T-helper 1 cell (primary cell): Measurements from ENCODE around the gene BICD2.

Experiments used
- DNase-seq, 5 donors: peaks; one replicate each; pipeline ENCODE4 v3.0.0-alpha.2; 2012 to 2020

Gene BICD2

DNA sequence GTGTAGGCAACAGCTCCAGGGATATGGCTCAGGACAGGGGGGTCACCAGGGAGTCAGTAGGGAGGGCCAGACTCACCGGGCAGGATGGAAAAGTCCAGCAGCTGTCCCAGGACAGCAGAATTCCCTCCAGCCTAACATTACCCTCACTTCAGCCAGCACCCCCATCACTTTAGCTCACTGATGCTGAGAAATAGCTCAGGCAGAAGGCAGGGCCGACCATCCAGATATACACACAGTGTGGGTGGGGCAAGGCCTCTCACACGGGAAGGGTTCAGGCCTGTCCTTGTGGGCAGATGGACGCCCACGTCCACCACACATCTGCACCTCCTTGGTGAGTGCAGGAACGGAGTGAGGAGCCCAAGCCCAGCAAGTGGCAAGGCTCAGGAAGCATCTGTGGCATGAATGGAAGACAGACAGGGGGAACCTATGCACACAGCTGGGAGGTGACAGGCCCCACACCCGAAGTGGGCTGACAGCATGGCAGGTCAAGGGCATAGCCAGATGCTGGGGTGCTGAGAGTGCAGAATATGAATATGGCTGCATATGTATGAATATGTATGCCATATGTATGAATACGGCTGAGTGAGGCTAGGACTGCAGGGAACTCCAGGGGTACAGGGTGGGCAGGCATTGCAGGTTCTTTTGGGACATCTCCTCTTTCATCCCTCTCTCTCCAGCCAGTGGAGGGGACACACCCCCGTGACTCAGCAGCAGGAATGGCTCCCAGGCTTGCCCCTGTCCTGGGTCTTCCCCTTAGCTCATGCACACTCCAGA, 17.0 kb downstream of the BICD2 start:
- DNase-seq, result no peak

- DNase-seq, result no peak
Observed at GRCh38 chr9:92746567-92747458, 17.8 kb downstream of the BICD2 start.

DNA sequence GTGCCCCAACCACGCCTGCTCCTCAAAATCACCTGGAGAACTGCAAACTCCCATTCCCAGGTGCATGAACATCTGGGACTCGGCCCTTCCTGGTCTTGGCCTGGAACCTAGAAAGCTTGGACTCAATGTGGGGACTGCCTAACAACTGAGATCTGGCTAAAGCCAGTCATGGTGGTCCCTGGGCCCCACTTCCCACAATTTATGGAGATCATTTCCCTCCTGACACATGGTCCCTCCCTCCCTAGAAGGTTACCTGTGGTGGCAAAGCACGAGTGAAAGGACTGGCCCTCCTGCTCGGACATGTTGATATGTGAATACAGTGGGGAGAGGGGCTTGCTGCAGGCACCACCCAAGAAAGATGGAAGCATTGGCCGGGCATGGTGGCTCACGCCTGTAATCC, 18.8 kb downstream of the BICD2 start:
- DNase-seq, result no peak

DNA sequence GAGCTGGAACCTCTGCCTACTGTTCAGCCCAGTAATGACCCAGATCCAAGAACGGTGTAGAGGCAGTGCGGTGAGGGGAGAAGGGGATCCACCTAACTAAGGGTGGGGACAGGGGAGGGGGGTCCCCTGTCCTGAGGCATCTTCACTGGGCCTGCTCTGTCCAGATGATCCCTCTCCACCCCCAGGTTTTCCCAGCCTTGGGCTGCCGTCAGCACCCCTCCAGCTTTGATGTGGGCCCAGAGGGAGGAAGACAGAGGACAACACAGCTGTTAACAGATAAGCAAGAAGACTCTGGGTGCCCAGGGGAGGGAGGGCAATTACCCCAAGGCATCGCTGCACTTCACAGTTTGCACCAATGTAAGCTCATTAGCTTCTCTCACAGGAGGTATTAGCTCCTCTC, 19.3 kb downstream of the BICD2 start:
- DNase-seq, result no peak

- DNase-seq, result no peak
Observed at GRCh38 chr9:92740969-92741368, 23.7 kb downstream of the BICD2 start.

DNA sequence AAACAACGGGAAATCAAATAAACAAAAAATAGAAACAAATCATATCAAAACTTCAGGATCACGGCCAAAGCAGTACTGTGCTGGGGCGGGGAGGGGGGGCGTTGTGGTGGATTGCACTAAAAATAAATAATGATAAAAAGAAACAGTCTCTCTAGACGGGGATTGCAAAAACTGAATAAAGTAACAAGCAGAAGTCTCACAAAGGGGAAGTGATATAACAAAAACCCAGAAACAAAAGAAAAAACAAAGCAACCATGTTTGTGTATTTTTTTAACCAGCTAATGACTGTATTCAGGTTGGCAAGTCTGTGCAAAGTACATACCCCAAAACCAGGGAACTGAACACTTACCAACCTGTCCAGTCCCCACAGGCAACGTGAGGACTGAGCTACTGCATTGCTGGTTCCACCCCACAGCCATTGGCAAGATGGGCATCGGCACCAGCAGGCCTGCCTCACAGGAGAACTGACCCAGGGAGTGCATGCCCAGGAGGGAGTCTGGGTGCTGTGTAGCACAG, 24.1 kb downstream of the BICD2 start:
- DNase-seq, result no peak

DNA sequence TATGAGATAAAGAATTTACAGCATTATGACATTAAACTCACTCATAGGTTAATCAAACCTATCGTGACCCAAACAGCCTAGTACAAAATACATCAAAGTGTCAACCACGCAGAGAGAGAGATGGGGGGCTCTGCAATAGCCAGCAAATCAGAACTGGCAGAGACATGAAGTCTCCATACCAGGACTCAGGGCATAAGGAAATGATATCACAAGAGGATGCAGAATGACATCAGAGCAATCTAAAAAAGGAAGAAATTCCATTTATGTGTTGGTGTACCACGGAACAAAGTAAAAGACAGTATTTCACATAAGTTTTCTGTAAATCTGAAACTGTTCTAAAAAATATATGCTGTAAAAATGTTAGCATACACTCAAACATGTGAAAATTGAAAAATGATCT, 24.6 kb downstream of the BICD2 start:
- no peak for DNase-seq

GRCh38 chr9:92739346-92739970, 25.2 kb downstream of the BICD2 start:
- DNase-seq, result no peak

DNA sequence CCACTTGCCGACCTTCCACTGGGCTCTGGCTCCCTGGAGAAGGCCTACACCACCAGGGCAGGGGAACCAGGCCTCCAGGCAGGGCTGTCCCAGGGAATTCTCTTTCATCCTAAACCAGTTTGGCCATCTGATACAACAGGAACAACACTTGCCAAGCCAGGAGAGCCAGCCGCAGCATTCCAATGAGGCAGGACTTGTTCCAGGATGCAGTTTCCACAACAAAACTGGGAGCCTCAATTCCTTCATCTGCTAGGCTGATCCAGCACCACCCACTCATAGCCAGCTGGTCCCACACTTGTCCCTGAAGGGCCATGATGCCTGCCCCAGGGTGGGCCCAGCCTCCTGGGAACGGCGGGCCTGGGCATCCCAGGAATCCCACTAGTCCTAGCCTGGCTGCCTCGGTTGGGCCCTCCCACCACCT, 26.0 kb downstream of the BICD2 start:
- no peak for DNase-seq

GRCh38 chr9:92737611-92738299, 26.9 kb downstream of the BICD2 start:
- DNase-seq, result no peak

- DNase-seq, result no peak
Observed at GRCh38 chr9:92737216-92737606, 27.4 kb downstream of the BICD2 start.

- no peak for DNase-seq
Observed at GRCh38 chr9:92736563-92737215, 27.9 kb downstream of the BICD2 start.

DNA sequence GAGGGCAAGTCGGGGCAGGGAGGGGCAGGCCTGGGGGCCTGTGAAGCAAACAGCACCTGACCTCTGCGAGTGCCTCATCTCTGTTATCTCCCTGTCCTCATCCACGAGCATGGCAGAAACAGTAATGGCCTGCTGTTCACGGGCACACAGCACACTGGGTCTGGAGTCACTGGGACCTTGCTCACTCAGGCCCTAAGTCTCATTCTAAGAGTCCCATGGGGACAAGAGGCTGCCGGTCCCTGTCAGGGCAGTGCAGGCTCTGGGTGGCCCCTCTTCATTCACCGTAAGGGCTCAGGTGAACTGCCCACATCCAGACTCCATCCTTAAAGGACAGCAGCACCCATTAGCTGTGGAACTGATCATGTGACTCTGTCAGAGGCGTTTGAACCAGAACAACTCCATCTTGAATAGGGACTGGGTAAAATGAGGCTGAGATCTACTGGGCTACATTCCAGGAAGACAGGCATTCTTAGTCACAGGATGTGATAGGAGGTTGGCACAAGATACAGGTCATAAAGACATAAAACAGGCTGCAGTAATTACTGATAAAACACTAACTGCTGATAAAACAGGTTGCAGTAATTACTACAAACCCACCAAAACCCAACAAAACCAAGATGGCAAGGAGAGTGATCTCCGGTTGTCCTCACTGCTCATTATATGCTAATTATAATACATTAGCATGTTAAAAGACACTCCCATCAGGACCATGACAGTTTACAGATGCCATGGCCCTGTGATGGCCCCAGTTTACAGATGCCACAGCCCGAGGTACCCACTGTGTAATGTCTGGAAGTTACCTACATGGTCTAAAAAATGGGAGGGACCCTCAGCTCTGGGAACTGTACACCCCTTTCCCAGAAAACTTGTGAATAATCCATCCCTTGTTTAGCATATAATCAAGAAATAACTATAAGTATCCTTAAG, 28.7 kb downstream of the BICD2 start:
- DNase-seq, result no peak

- DNase-seq, result no peak
Observed at GRCh38 chr9:92734931-92735635, 29.6 kb downstream of the BICD2 start.

DNA sequence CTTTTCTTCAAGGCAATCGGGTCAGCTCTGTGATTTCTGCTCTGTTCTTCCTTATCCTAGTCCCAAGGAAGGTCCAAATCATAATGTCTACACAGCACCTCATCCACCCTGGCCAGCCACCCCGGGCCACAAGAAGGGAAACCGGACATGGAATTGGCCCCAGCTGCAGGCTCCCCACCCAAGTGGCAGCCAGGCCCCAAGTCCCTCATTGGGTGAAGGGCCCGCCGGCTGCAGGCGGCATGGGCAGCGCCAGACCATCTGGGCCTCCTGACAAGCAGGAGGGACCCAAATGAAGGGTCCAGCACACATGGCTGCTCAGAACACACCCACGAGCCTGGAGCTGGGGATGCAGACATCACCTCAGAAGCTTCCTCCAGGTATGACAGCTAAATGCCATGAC, 33.7 kb downstream of the BICD2 start:
- DNase-seq, result no peak

- no peak for DNase-seq
Observed at GRCh38 chr9:92729735-92730155, 34.9 kb downstream of the BICD2 start.

- DNase-seq, result no peak
Observed at GRCh38 chr9:92728831-92729734, 35.5 kb downstream of the BICD2 start.

DNA sequence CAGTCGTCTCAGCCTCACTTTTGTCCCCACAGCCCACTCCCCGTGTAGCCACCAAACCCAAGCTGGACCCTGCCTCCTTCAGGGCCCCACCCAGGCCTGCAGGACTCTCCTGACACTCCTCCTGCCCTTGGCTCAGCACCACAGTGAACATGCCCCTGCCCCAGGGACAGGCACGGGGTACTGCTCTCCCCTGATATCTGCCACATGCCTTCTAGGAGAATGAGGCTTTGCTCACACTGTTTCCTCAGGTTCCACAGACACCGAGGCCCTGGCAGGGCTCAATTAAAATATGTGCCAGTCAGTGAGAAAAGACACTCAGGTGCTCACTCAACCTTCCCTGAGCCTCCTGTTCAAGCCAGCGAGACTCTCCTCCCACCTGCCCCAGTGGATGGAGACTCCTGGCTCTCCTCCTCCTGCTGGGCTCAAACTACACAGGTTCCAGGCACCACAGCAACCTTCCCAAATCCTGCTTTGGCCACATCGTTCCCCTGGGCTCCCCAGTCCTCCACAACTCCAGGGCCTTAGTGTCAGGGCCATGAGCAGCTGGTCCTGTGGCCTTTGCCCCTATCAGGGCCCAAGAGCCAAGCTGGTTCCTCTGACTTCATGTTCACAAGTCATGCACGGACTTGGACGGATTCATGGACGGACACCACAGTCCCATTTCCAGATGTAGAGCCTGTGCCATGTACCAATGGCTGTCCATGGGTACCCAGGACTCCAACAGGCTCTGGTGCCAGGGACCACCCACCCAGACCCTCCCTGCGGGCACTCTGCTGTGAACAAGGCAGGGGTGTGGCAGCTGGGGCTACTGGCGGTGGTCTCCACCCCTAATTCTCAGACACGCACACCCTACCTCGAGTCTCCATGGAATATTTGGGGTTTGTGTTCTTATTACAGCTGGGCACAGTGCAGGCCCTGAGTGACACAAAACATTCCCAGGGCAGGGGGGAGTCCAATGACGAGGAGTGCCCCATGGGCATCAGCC, 36.6 kb downstream of the BICD2 start:
- no peak for DNase-seq
